22Rv1 (cell line): Measurements from ENCODE around the gene CWC22.

Experiments used
- H3K27ac ChIP-seq: fragments of 450-650 bp; 2 replicates; pipeline ENCODE4 v1.5.1; 2017
- CTCF ChIP-seq: fragments of 450-650 bp; IDR thresholded peaks from 2 replicates; pipeline ENCODE4 v1.5.1; 2017; ENCODE audit warnings: mild to moderate bottlenecking
- ZFX ChIP-seq: fragments of 450-650 bp; IDR thresholded peaks from 2 replicates; pipeline ENCODE4 v1.6.1; 2017; ENCODE audit warnings: antibody characterized with exemption, borderline replicate concordance

Gene CWC22

GRCh38 chr2:179987916-179988315 is 19.2 kb downstream of the CWC22 start:
- no peak overlapping the region for H3K27ac ChIP-seq
- no peak for TF ChIP-seq CTCF
- TF ChIP-seq ZFX = no peak

GRCh38 chr2:179985163-179985820 is 21.8 kb downstream of the CWC22 start:
- no peak for TF ChIP-seq CTCF
- no peak for TF ChIP-seq ZFX
- H3K27ac ChIP-seq = no peak overlapping the region

- TF ChIP-seq ZFX (no peak), CTCF (no peak)
- no peak overlapping the region for H3K27ac ChIP-seq
These were observed 23.7 kb downstream of the CWC22 start for GRCh38 chr2:179983250-179983932.

GRCh38 chr2:179981085-179981484 is 26.0 kb downstream of the CWC22 start:
- no peak overlapping the region for H3K27ac ChIP-seq
- TF ChIP-seq CTCF (no peak), ZFX (no peak)

- no peak for TF ChIP-seq CTCF
- no peak for TF ChIP-seq ZFX
- H3K27ac ChIP-seq = no peak overlapping the region
These were observed 32.3 kb downstream of the CWC22 start for GRCh38 chr2:179974761-179975160.

- TF ChIP-seq ZFX = no peak
- no peak for TF ChIP-seq CTCF
- H3K27ac ChIP-seq = no peak overlapping the region
These were observed 40.2 kb downstream of the CWC22 start for GRCh38 chr2:179966778-179967394.
